GM18502 (cell line): ENCODE results near the gene MYRIP.

ENCODE experiments used
- ATAC-seq: cut with Tn5 transposase; IDR thresholded peaks from one replicate; pipeline ENCODE4 v1.9.1; 2021; ENCODE audit warnings: mild to moderate bottlenecking; ENCODE audit not compliant: unreplicated experiment, poor library complexity

Gene MYRIP

DNA sequence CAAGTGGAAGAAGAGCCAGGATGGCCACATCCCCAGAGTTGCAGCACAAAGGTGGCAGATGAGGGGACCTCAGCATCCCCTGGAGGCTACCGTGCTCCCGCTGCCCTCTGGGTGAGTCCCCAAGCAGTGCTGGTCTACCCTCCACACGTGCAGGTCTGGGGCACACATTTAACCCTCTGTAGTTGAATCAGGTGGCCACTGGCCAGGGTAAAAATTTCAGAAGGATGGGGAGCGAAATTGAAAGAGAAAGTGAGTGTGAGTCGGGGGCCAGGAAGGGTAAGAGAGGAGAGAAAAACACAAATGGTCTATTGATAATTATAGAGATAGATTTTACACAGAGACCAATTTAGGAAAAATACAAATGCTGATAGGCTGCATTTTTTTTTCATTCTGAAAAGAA is 360.6 kb downstream of the MYRIP start:
- peak; percentile 45 for ATAC-seq

DNA sequence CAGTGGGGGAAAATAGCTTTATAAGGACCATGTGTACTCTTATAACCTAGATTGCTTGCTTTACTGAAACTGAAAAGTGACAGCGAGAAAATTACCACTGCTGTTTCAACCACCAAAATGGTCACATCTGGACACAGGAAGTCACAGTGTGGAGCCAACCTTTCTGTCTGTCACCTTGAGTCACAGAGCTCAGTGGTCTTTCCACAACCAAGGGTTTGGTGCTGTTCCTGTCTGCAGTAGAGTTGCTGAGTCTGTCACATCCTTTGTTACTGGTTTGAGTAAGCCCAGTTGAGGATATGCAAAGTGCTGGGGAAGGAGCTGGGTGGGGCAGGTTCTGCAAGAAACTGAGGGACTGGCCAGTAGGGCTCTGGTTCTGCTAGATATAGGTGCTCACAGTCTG is 361.0 kb downstream of the MYRIP start:
- ATAC-seq = peak; percentile 98

DNA sequence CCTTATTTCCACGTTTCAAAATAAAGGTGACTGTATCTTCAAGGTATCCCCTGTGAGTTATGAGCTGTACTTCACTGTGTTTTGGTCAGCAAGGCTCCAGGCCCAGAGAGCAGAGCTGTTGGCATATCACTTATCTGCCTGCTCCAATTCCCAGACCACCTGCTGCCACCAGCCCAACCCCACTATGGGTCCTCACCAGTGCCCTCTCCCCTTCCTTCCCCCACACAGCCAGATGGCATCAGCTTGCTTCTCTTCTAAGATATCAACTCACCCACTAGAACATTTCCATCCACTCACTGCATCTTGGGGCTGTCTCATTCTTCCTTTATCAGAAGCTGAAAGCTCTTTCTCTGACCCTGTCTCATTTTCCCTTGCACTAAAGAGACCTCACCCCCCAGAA is 363.2 kb downstream of the MYRIP start:
- no peak for ATAC-seq

DNA sequence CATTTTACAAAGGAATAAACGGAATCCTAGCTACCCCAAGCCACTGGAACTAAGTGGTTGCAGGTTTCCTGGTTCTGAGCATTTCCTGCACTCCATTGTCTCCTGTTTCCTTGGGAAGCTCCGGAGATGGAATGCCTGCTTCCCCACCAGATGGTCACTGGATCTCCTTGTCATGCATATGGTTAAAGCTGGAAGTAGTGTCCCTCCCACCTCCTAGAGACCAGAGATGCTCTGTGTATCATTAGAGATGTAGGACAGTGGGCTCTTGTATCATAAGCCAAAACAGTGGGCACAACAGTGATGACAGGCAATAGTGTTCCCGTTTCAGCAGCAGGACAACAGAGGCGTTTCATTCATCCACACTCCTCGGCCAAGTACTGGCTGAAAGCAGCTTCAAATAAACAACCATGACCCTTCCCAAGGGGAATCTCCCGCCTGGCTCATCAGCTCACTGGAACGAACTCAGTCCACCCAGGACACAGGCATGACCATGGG is 363.9 kb downstream of the MYRIP start:
- ATAC-seq = no peak

DNA sequence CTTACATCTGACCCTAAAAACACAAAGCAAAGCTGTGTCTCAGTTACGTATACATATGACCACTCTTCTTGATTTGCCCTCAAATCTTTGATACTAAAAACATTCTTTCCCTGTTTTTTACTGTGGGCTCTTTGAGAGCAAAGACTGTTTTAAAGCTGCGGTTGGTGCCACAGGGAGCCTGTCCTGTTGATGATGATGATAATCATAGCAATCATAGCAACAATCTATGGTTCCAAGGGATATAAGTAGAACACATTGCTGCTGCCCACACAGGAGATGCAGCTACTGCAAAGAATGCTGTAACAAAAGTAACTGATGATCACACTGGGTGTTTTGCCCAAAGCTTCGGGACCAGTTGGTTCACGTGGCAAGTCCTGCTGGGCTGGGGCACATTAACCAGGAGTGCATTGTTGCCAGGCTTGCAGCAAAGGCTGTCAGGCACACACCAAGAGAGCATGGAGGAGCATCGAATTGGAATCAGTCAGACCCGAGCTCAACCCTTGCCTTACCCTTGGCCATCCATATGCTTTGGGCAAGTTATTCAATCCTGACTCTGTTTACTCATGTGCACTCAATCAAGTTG is 368.7 kb downstream of the MYRIP start:
- ATAC-seq = no peak

DNA sequence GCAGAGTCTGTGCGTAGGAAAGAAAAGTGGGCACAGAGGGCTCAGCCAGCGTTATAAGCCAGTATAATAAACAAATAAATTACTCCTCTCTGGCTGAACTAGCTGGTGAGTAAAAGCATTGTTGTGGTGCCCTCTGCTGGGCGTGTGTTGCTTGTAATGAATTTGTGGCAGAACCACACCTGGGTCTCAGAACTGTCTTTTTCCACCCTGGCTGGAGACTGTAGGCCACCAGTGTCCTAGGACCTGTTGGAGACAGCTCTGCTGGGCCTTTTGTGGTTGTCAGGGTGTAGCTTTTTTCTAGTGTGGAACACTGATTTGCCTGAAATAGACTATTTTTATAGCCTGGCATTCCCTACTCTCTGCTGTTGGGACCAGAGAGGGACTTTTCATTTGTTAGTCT is 369.6 kb downstream of the MYRIP start:
- ATAC-seq = peak; percentile 62

DNA sequence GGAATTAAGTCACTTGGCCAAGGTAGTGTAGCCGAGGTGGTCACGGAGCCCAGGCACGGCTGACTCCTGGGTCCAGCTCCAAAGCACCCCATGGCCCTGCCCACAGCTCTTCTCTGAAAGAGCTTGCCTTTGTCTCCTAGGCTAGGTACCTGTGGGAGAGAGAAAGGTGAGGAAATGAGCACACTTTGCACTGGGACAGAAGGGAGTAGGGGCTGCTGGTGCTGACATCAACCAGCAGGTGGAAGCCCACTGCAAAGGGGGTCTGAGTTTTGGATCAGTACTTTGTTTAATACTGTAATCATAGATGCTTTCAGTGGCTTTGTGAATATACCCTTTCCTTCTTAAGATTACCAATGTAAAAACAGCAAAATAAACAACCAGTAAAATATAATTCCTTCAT is 371.8 kb downstream of the MYRIP start:
- no peak for ATAC-seq

DNA sequence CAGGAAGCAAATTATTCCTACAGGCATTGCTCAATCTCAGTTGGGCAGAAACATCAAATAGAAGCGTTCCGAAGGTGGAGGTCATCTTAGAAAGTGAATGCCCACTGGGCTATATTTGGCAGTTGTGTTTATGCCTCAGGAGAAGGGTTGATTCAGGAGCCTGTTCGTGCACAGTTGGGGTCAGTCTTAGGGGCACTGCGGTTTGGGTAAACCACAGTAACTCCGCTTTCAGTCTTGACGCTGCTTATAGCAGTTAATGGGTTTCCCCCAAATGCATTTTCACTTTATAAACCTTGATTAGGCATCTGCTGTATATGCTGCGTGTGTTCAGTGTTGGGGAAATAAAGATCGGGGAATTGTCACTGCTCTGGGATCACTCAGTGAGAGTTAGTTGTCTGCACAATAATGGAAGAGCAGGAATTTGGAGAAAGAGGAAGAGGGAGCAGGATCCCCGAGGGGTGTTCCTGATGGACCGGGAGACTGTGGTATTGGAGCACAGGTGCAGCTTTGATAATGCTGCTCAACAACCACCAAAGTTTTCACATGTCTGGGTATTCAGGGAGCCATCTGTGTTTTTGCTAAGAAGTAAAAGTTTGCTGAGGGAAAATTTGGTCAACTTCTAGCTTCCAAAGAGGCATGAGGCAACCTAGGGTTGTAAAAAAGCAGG is 375.8 kb downstream of the MYRIP start:
- ATAC-seq = no peak

DNA sequence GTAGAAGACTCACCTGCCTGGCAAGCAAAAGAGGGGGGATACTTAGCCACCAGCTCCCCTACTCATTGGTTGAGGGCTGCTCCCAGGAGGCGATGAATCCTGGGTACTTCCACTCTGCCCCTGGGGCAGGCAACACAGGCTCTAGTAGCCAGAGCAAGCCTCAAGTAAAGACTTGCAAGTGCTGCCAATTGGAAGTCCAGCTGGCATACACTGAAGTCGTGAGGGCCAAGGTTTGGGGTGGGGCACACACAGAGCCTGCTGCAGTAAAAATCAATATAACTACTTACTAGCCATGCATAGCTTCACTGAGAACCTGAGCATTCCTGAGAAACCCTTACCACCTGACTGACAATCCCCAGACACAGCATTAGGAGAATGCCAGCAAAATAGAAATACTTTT is 377.1 kb downstream of the MYRIP start:
- no peak for ATAC-seq

DNA sequence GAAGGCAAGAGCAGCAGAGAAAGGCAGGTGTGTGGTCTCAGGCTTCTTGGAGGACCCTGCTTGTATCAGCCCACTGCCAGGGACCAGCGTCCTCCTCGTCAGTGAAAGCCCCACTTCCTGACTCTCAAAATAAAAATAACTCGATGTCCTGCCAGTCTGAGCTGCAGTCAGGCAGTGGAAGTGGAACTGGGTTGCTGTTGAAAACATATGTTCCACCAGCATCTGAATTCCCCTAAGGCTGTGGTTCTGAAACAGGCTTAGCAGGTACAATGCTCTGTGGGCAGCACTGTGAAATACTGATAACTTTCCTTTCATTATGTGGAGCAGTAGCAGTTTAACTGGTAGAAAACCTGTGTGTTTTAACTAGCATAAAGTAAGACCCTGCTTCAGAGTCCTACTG is 378.5 kb downstream of the MYRIP start:
- peak; percentile 81 for ATAC-seq

DNA sequence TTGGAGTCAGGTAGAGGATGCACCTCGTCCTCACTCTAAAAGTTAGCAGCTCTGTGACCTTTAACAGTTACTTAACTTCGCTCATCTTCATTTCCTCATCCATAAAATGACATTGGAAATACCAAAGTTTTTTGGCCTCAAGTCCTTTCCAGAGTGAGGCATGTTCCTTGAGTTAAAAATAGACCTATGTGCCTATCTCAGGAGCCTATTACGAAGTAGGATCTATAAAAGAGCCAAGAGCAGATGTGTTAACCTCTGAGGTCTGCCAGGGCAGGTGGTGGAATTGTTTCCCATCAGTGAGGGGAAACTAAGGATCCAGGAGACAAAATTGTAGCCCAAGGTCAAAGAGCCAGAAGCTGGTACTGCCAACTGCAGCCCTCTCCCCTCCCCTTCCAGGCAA is 379.7 kb downstream of the MYRIP start:
- ATAC-seq = no peak

DNA sequence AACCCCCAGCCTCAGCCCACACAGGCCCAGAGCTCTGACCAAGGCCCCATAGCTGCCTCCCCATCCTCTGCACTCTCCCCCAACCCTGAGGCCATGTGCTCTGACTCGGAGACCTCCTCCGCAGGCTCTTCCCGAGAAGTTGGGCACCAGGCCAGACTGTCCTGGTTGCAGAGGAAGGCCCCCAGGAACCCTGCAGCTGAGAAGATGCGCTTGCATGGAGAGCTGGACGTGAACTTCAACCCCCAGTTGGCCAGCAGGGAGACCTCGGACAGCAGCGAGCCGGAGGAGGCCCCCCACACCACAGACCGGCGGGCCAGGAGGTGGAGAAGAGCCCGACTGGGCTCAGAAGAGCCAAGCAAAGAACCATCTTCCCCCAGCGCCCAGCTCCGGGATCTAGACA is 380.6 kb downstream of the MYRIP start:
- no peak for ATAC-seq

DNA sequence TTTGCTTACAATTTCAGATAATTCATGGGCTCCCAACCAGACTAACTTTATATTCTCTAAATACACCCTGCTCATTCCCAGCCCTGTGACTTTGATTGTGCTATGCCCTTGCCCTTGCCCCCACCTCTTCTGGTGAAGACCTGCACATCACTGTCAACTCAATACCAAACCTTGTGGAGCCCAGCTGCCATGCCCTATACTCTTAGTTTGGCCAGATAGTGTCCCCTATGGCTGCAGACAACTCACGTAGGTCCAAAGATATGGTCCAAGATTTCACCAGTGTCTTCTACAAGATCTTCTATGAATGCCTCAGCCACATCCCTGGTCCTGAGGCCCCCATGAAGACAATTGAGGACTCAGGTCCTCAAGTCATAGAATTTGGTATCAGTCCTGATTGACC is 381.8 kb downstream of the MYRIP start:
- ATAC-seq = no peak

DNA sequence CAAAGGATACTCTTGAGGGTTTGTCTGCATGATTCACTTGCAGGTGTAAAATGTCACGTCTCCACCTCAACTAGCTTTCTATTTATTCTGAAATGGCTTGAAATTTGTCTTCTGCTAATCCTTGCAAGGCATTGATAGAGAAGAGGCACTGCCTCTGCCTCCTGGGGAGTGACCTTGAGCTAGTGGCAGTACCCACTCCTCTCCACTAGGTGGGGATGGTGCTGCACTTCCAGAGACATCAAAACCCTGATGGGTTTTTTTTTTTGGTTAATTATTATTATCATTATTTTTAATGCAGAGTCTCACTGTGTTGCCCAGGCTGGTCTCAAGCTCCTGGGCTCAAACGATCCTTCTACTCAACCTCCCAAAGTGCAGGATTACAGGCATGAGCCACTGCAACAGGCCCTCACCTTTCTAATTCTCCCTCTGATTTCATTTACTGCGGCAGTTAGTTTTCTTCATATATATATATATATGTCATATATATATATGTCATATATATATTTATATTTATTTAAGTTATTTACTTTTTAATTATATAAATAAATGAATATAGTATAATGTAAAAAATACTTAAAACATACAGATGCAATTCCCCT is 382.5 kb downstream of the MYRIP start:
- peak; percentile 50 for ATAC-seq

DNA sequence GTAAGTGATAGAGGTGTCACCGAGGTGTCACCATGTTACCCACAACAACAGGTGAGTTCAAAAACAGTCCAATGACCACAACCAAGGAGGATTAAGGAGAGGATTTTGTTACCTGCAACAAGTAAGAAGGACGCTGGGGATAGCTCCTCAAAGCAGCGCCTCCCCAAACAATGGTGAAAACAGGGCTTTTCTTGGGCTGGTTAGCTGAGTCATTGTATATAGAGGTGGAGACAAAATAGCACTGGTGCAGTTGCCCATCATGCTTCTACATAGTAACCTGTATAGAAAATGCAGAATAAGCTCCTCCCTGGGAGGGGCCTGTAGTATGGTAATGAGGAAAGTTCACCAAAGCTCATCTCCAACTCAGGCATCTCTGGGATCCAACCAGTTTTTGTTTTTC is 383.2 kb downstream of the MYRIP start:
- no peak for ATAC-seq

DNA sequence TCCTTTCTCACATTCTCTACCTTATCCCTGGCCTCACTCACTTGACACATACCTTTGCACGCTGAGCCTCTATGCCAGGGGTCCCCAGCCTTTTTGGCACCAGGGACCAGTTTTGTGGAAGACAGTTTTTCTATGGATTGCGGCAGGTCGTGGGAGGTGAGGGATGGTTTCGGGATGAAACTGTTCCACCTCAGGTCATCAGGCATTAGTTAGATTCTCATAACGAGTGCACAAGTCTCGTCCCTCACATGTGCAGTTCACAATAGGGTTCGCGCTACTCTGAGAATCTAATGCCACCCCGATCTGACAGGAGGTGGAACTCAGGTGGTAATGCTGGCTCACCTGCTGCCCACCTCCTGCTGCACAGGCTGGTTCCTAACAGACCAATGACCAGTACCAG is 387.6 kb downstream of the MYRIP start:
- ATAC-seq = no peak

DNA sequence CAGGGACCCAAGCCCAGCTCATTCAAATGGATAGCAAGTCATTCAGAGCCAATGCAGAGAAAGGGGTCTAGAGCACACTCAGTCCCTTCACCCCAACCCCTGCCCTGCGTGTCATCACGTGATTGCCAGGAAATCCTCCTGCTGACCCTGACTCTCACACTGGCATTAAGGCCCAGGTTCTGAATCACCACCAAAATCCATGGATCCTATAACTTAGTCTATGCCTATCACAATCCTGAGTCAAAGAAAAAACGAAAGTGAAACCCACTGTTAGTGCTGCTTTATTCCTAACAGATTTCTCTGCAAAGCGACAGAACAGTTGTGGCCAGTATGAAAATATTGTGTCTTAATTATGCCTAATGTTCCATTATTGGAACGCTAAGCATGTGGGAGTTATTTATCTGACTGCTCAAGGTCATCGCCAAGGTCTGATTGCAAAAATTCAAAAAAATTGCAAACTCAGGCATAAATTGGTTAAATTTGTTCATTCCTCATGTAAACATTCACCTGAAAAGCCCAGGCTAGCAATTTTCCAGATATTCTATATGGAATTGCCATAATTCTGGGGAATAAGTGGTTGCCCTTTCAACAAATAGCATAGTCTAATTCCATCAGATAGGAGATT is 391.4 kb downstream of the MYRIP start:
- no peak for ATAC-seq

DNA sequence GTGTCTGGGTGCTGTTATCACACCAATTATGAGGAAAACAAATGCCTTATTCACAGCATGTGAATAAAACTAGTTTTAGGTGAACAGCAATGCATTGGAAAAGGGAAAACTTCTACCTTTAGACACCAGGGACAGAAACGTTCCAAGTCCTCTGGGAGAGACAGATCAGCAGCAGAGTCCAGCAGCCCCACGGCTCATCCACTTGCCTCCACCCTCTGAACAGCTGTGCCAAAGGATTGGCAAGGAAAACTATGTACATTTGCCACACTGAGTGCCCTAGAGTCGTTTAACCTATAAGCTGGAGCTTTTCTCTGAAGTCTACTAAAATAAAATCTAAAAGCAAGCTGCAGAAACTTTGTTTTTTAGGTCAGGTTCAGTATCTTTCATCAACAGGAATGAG is 392.4 kb downstream of the MYRIP start:
- no peak for ATAC-seq

DNA sequence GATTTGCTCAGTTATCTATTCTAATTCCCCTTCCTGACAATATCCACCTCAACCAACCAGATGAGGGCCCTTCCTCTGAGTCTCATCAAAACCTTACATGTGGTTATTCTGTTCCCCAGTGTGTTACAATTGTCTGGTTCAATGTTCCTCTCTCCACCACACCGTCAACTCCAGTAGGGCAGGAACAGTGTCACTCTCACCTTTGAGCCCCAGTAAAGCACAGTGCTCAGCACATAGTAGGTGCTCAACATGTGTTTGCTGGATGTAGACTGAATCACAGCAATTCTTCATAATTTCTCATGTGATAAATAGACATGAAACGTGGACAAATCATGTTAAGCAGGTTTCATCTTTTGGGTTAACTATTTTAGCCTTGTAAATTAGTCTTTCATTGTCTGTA is 397.1 kb downstream of the MYRIP start:
- no peak for ATAC-seq

DNA sequence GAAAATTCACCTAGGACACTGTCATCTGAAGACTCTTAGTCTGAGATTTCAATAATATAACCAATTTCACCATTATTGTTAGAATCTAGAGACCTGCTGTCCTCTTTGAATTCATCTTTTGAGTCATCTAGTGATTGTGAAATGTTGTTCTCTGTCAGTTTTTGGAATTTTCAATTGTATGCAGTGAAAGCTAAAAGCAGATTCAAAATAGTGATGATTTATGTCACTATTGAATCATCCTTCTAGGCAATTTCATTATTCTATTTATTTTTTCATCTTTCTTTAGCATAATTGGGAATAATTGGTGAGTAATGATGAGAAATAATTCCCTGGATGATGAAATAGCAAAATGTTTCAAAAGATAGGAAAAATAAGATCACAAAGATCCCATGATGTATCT is 398.4 kb downstream of the MYRIP start:
- no peak for ATAC-seq

DNA sequence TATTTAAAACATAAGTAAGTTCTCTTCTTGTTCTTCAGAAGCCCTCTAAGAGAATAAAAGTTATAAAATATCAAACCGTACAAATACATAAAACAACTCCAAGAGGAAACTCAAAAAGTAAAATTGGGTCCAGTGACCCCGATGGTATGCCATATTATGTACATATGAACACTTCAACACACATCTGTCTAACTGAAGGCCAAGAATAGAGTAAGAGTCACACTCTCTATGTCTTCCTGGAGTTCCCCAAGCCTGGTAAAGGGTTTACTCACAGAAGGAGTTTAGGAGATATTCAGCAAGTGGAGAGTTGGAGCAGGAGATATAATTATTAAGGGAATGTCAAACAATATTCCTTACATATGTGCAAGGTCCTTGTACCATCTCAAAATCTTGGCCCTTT is 398.8 kb downstream of the MYRIP start:
- ATAC-seq = no peak

DNA sequence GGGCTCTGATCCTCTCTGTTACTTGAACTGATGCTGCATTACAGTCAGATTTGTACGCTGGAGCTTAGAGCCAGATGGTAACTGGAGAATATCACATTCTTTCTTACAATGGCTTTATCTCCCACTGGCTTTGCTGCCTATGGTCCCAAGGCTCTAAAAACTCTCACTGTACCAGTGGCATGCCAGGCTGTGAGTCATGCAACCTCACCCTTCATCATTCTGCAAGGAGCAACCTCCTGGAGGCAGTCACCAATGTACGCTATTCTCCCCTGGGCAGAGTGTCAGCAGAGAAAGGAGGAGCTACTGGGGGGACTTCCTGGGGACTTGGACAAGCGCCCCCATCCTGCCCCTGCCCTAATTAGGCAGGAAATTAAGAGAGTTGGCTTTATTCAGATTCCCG is 402.2 kb downstream of the MYRIP start:
- no peak for ATAC-seq
